HepG2 (cell line): Measurements from ENCODE around the gene TP53I3. TPM values are rescaled to one million over a fixed set of nuclear protein-coding genes. Genes with fewer than 3 reads are reported as not detected.

Experiments used
- ARID3A ChIP-seq: IDR thresholded peaks from 2 replicates; pipeline ENCODE4 v1.6.1; 2012; ENCODE audit warnings: low read depth, low read length, improper control_type of control experiment
- HNRNPK ChIP-seq: fragments of 200-400 bp; formaldehyde crosslinking; IDR thresholded peaks from 2 replicates; pipeline ENCODE4 v1.6.1; 2018; ENCODE audit warnings: low read length, low read depth, moderate library complexity, mild to moderate bottlenecking; ENCODE audit not compliant: poor library complexity, severe bottlenecking
- HOXD1 ChIP-seq: sonication (generic); formaldehyde crosslinking; IDR thresholded peaks from 2 replicates; pipeline ENCODE4 v1.5.0; 2020; ENCODE audit warnings: missing genetic modification reagents
- KDM6A ChIP-seq: IDR thresholded peaks from 2 replicates; pipeline ENCODE4 v1.6.1; 2016; ENCODE audit warnings: low read depth
- RBM39 ChIP-seq: fragments of 200-400 bp; formaldehyde crosslinking; IDR thresholded peaks from one replicate; pipeline ENCODE4 v1.6.1; 2018; ENCODE audit warnings: antibody characterized with exemption, mild to moderate bottlenecking, low read depth, low read length; ENCODE audit not compliant: poor library complexity, severe bottlenecking
- RNF219 ChIP-seq: sonication (generic); formaldehyde crosslinking; IDR thresholded peaks from 2 replicates; pipeline ENCODE4 v1.5.0; 2020; ENCODE audit warnings: mild to moderate bottlenecking, missing genetic modification reagents
- SP4 ChIP-seq: sonication (generic); formaldehyde crosslinking; IDR thresholded peaks from 2 replicates; pipeline ENCODE4 v1.8.1; 2023; ENCODE audit warnings: mild to moderate bottlenecking, missing genetic modification reagents
- ZNF281 ChIP-seq: sonication (generic); formaldehyde crosslinking; IDR thresholded peaks from 2 replicates; pipeline ENCODE4 v1.4.0; 2020; ENCODE audit warnings: missing genetic modification reagents, borderline replicate concordance
- ZNF33A ChIP-seq: sonication (generic); formaldehyde crosslinking; IDR thresholded peaks from 2 replicates; pipeline ENCODE4 v1.5.1; 2020; ENCODE audit warnings: missing genetic modification reagents, mild to moderate bottlenecking, moderate library complexity, borderline replicate concordance
- ZNF550 ChIP-seq: sonication (generic); formaldehyde crosslinking; IDR thresholded peaks from 2 replicates; pipeline ENCODE4 v1.4.0; 2020; ENCODE audit warnings: mild to moderate bottlenecking, missing genetic modification reagents, borderline replicate concordance
- polyA plus RNA-seq, 8 experiments: library from polyadenylated mRNA; depleted of rRNA in 3 of 8; stranded (reverse) in 7 of 8; unstranded in 1 of 8; fragments of >200 nt; fragmentation: Illumina TruSeq in 4 of 8; extraction: Trizol in 4 of 8; gene quantifications; 2 replicates each; pipeline versions ENCODE4 v1.2.1 to v1.2.3, GENCODE V29; 2011 to 2016; ENCODE audit warnings: low read depth in 4 of 8, missing spikeins in 1 of 8, mixed read lengths in 1 of 8; ENCODE audit not compliant: insufficient read depth in 1 of 8
- total RNA-seq, 5 experiments: library from RNA; depleted of rRNA; stranded (reverse); fragments of >200 nt; fragmentation: Illumina TruSeq; extraction: Trizol; gene quantifications; 2 replicates each; pipeline ENCODE4 v1.2.3, GENCODE V29; 2016; ENCODE audit warnings: low read depth in 1 of 5
- TF ChIP-seq, protein P1 (sequence below): sonication (generic); formaldehyde crosslinking; IDR thresholded peaks from 2 replicates; pipeline ENCODE4 v1.4.0; 2020; ENCODE audit warnings: low read depth, missing genetic modification reagents

TP53I3 gene
- total and polyA plus RNA-seq, 2 of the 13 experiments (the other 11 are each of a cell fraction or from before 2014, with no cell fraction given) = 25.0 to 44.1 TPM

GRCh38 chr2:24050041-24050979, 34.3 kb downstream of the TP53I3 start (continued):
- TF ChIP-seq, protein P1, sequence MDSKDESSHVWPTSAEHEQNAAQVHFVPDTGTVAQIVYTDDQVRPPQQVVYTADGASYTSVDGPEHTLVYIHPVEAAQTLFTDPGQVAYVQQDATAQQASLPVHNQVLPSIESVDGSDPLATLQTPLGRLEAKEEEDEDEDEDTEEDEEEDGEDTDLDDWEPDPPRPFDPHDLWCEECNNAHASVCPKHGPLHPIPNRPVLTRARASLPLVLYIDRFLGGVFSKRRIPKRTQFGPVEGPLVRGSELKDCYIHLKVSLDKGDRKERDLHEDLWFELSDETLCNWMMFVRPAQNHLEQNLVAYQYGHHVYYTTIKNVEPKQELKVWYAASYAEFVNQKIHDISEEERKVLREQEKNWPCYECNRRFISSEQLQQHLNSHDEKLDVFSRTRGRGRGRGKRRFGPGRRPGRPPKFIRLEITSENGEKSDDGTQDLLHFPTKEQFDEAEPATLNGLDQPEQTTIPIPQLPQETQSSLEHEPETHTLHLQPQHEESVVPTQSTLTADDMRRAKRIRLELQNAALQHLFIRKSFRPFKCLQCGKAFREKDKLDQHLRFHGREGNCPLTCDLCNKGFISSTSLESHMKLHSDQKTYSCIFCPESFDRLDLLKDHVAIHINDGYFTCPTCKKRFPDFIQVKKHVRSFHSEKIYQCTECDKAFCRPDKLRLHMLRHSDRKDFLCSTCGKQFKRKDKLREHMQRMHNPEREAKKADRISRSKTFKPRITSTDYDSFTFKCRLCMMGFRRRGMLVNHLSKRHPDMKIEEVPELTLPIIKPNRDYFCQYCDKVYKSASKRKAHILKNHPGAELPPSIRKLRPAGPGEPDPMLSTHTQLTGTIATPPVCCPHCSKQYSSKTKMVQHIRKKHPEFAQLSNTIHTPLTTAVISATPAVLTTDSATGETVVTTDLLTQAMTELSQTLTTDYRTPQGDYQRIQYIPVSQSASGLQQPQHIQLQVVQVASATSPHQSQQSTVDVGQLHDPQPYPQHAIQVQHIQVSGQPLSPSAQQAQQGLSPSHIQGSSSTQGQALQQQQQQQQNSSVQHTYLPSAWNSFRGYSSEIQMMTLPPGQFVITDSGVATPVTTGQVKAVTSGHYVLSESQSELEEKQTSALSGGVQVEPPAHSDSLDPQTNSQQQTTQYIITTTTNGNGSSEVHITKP = no peak
- no peak for TF ChIP-seq SP4
- TF ChIP-seq RBM39 = peak; percentile 85
- TF ChIP-seq KDM6A (CRISPR knock-in tag) = no peak
- 0 out of 2 replicates have a peak, but pooled peaks have one; percentile 28 for TF ChIP-seq HOXD1 (CRISPR knock-in tag)
- TF ChIP-seq ZNF33A (CRISPR knock-in tag) = no peak
- TF ChIP-seq ZNF550 (CRISPR knock-in tag) = no peak
- TF ChIP-seq HNRNPK = peak; percentile 22
- TF ChIP-seq ARID3A = no peak
- TF ChIP-seq ZNF281 (CRISPR knock-in tag) = no peak
- no peak for TF ChIP-seq RNF219 (CRISPR knock-in tag)
